Body of pancreas (tissue), 4 donors: Measurements from ENCODE around the gene MGAT5. TPM values are rescaled to one million over a fixed set of nuclear protein-coding genes. Genes with fewer than 3 reads are reported as not detected.

ENCODE experiments used
- ATAC-seq: fragments of 150-250 bp; one replicate; pipeline ENCODE4 v1.9.1; 2016
- DNase-seq, 4 donors: peaks; one replicate each; pipeline ENCODE4 v3.0.0-alpha.2; 2019
- H3K27ac ChIP-seq, 4 donors: fragments of 200-600 bp; sonication (generic); 1 replicate in 3 of 4; 2 replicates in 1 of 4; pipeline versions ENCODE4 v1.5.1 to v1.6.1; 2016 to 2019; ENCODE audit warnings: mild to moderate bottlenecking in 1 of 4, mixed read lengths in 1 of 4, moderate library complexity in 1 of 4
- H3K27me3 ChIP-seq, 2 donors: fragments of 200-600 bp; sonication (generic); one replicate each; pipeline ENCODE4 v1.6.0; 2016; ENCODE audit warnings: mild to moderate bottlenecking in 1 of 2
- H3K36me3 ChIP-seq, 2 donors: fragments of 200-600 bp; sonication (generic); replicated peaks in 1 of 2; 2 replicates each; pipeline ENCODE4 v1.5.1; 2016; ENCODE audit warnings: low read depth in 2 of 2; ENCODE audit not compliant: insufficient read depth in 1 of 2
- H3K4me1 ChIP-seq: fragments of 200-600 bp; sonication (generic); one replicate; pipeline ENCODE4 v1.6.0; 2016
- H3K4me3 ChIP-seq, 2 donors: fragments of 200-600 bp; sonication (generic); 1 replicate in 1 of 2; 2 replicates in 1 of 2; pipeline ENCODE4 v1.5.1; 2016 to 2019
- H3K9me3 ChIP-seq, 3 donors: fragments of 200-600 bp; sonication (generic); 1 replicate in 2 of 3; 2 replicates in 1 of 3; pipeline ENCODE4 v1.5.1; 2016
- POLR2A ChIP-seq, 3 donors: fragments of 450-650 bp; IDR thresholded peaks; one replicate each; pipeline ENCODE4 v1.6.1; 2016; ENCODE audit warnings: antibody characterized with exemption in 3 of 3, mild to moderate bottlenecking in 2 of 3
- WGBS, 2 donors: methylation state at CpG; one replicate each; pipeline ENCODE4 v1.1.5; 2017; 5-methylcytosine and 5-hydroxymethylcytosine counted together
- intact Hi-C: fragments of 100-400 bp; cut with DNase I; formaldehyde crosslinking; loops from one replicate; pipeline ENCODE4 v1.15.1; 2023
- total RNA-seq, 2 donors: library from RNA; depleted of rRNA; stranded (reverse); fragments of >200 nt; gene quantifications; one replicate each; pipeline ENCODE4 v1.1.0, GENCODE V29; 2016
- TF ChIP-seq, protein P1 (sequence below), 7 experiments: fragments of 450-650 bp in 4 of 7; fragments of 200-600 bp in 3 of 7; sonication (generic) in 3 of 7; IDR thresholded peaks; one replicate each; pipeline ENCODE4 v1.5.1; 2016 to 2019; ENCODE audit warnings: antibody characterized with exemption in 7 of 7

The MGAT5 gene
- total RNA-seq, 2 donors from 2014 or later, result 15.8 to 16.3 TPM

GRCh38 chr2:134243244-134243643, 10.6 kb upstream of the MGAT5 start:
- no peak for TF ChIP-seq POLR2A (IDR thresholded peaks at IDR 0.05)
- TF ChIP-seq, protein P1, sequence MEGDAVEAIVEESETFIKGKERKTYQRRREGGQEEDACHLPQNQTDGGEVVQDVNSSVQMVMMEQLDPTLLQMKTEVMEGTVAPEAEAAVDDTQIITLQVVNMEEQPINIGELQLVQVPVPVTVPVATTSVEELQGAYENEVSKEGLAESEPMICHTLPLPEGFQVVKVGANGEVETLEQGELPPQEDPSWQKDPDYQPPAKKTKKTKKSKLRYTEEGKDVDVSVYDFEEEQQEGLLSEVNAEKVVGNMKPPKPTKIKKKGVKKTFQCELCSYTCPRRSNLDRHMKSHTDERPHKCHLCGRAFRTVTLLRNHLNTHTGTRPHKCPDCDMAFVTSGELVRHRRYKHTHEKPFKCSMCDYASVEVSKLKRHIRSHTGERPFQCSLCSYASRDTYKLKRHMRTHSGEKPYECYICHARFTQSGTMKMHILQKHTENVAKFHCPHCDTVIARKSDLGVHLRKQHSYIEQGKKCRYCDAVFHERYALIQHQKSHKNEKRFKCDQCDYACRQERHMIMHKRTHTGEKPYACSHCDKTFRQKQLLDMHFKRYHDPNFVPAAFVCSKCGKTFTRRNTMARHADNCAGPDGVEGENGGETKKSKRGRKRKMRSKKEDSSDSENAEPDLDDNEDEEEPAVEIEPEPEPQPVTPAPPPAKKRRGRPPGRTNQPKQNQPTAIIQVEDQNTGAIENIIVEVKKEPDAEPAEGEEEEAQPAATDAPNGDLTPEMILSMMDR (IDR thresholded peaks at IDR 0.05), result no peak
- Histone ChIP-seq H3K27me3 (no peaks in the 10 kb centered on the region), H3K9me3 (no peaks in the 10 kb centered on the region), H3K27ac (no peak overlapping the region), H3K4me1 (peaks cover 15% of the 10 kb centered on the region), H3K4me3 (no peak overlapping the region), H3K36me3 (no peaks in the 10 kb centered on the region)
- intact Hi-C loops, result loop anchor here (10.0 kb wide), 1 partner anchor 118 kb away; no protein-coding TSS in a partner anchor
- DNase-seq, result no peak
- 85 to 94% methylated on average over 1 of the region's 1 CpG for WGBS, 2 donors
- ATAC-seq, result no peak

- H3K9me3 ChIP-seq, result no peaks in the 10 kb centered on the region
- no peaks in the 10 kb centered on the region for H3K36me3 ChIP-seq
- intact Hi-C loops, result loop anchor here (10.0 kb wide), 1 partner anchor 119 kb away; no protein-coding TSS in a partner anchor
- peaks cover 15% of the 10 kb centered on the region for H3K4me1 ChIP-seq
- no peak overlapping the region for H3K4me3 ChIP-seq
- H3K27me3 ChIP-seq, result no peaks in the 10 kb centered on the region
- 50 to 52% methylated on average over 2 of the region's 2 CpGs for WGBS, 2 donors
- no peak for TF ChIP-seq POLR2A (IDR thresholded peaks at IDR 0.05)
- TF ChIP-seq, protein P1 (IDR thresholded peaks at IDR 0.05), result no peak
- H3K27ac ChIP-seq, result no peak overlapping the region
- DNase-seq (no peak), ATAC-seq (no peak)
These were observed 9.8 kb upstream of the MGAT5 start for GRCh38 chr2:134244086-134244485.

DNA sequence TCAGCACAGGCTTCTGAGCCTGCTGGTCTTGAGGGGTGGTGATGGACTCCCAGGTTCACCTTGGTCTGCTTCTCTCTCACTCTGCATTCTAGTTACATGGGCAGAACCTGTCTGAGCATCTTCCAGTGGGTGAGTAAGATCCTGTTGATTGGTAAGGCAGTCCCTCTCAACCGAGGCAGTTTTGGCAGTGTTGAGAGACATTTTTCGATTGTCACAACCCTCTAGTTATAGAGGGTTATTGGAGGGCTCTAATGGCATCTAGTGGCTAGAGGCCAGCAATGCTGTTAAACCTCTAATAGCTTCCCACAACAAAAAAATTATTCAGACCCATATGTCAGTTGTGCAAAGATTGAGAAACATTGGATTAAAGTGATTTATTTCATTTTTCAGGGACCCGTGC, 9.3 kb upstream of the MGAT5 start:
- H3K4me3 ChIP-seq, result no peak overlapping the region
- TF ChIP-seq, protein P1 (IDR thresholded peaks at IDR 0.05), result no peak
- TF ChIP-seq POLR2A (IDR thresholded peaks at IDR 0.05), result no peak
- no peak for DNase-seq
- no peak overlapping the region for H3K27ac ChIP-seq
- H3K9me3 ChIP-seq, result no peaks in the 10 kb centered on the region
- H3K4me1 ChIP-seq, result peaks cover 15% of the 10 kb centered on the region
- intact Hi-C loops, result loop anchor here (10.0 kb wide), 1 partner anchor 120 kb away; no protein-coding TSS in a partner anchor
- H3K36me3 ChIP-seq, result no peaks in the 10 kb centered on the region
- H3K27me3 ChIP-seq, result no peaks in the 10 kb centered on the region
- 55 to 69% methylated on average over 3 of the region's 3 CpGs for WGBS, 2 donors
- no peak for ATAC-seq

GRCh38 chr2:134245340-134245984, 8.4 kb upstream of the MGAT5 start:
- no peaks in the 10 kb centered on the region for H3K27me3 ChIP-seq
- H3K36me3 ChIP-seq, result no peaks in the 10 kb centered on the region
- peaks cover 8% of the 10 kb centered on the region for H3K4me1 ChIP-seq
- peak; percentile 73 to 85 (median 80) for DNase-seq
- ATAC-seq, result peak; percentile 66
- no peaks in the 10 kb centered on the region for H3K9me3 ChIP-seq
- intact Hi-C loops, result loop anchor here (10.0 kb wide), 1 partner anchor 121 kb away; no protein-coding TSS in a partner anchor
- TF ChIP-seq, protein P1 (IDR thresholded peaks at IDR 0.05), result peak; percentile 50 to 88 (median 67)
- no peak for TF ChIP-seq POLR2A (IDR thresholded peaks at IDR 0.05)
- WGBS, 2 donors, result 30 to 42% methylated on average over 2 of the region's 2 CpGs
- H3K4me3 ChIP-seq, result no peak overlapping the region
- H3K27ac ChIP-seq, result no peak overlapping the region
